GM23338 (cell line): Measurements from ENCODE around the gene RIN3. TPM values are rescaled to one million over a fixed set of nuclear protein-coding genes. Genes with fewer than 3 reads are reported as not detected.
A peak's percentile ranks its signal among the peaks of the same experiment; 100 is the strongest.

Experiments
- ATAC-seq: fragments of 200-7000 bp; cut with Tn5 transposase; 3 replicates; pipeline ENCODE4 v1.9.1; 2020
- DNase-seq: peaks from one replicate; pipeline ENCODE4 v3.0.0-alpha.2; 2015; ENCODE audit warnings: low spot score
- H2AFZ ChIP-seq: fragments of 200-600 bp; sonication (generic); 2 replicates; pipeline ENCODE4 v1.8.0; 2016; ENCODE audit warnings: antibody characterized with exemption, mild to moderate bottlenecking, moderate library complexity
- H3F3A ChIP-seq: fragments of 200-600 bp; sonication (generic); replicated peaks from 2 replicates; pipeline ENCODE4 v1.8.0; 2017; ENCODE audit warnings: antibody characterized with exemption, mixed run types, low read depth
- H3K27ac ChIP-seq: fragments of 200-600 bp; sonication (generic); 2 replicates; pipeline ENCODE4 v1.6.1; 2016; ENCODE audit warnings: low read depth
- H3K27me3 ChIP-seq: fragments of 200-600 bp; sonication (generic); 2 replicates; pipeline ENCODE4 v1.8.0; 2016; ENCODE audit warnings: mild to moderate bottlenecking, mixed run types, moderate library complexity; ENCODE audit not compliant: insufficient read depth
- H3K36me3 ChIP-seq: fragments of 200-600 bp; sonication (generic); 2 replicates; pipeline ENCODE4 v1.8.0; 2016; ENCODE audit warnings: mild to moderate bottlenecking; ENCODE audit not compliant: insufficient read depth
- H3K4me1 ChIP-seq: fragments of 200-600 bp; sonication (generic); 2 replicates; pipeline ENCODE4 v1.8.0; 2016; ENCODE audit warnings: mild to moderate bottlenecking, moderate library complexity; ENCODE audit not compliant: insufficient read depth
- H3K4me2 ChIP-seq: fragments of 200-600 bp; sonication (generic); 2 replicates; pipeline ENCODE4 v1.7.1; 2017; ENCODE audit warnings: mixed run types
- H3K4me3 ChIP-seq: fragments of 200-600 bp; sonication (generic); 2 replicates; pipeline ENCODE4 v1.6.1; 2016; ENCODE audit warnings: mixed run types
- H3K79me2 ChIP-seq: fragments of 200-600 bp; sonication (generic); replicated peaks from 2 replicates; pipeline ENCODE4 v1.8.0; 2017; ENCODE audit warnings: mild to moderate bottlenecking; ENCODE audit not compliant: insufficient read depth
- H3K9me2 ChIP-seq: fragments of 200-600 bp; sonication (generic); 2 replicates; pipeline ENCODE4 v1.8.0; 2017; ENCODE audit not compliant: insufficient read depth
- H4K20me1 ChIP-seq: fragments of 200-600 bp; sonication (generic); replicated peaks from 2 replicates; pipeline ENCODE4 v1.8.0; 2017; ENCODE audit warnings: mild to moderate bottlenecking; ENCODE audit not compliant: insufficient read depth
- H3K27ac Mint-ChIP-seq: 2 replicates; pipeline ENCODE4 v1.8.0; 2020; ENCODE audit warnings: inconsistent platforms, mild to moderate bottlenecking, moderate library complexity, mixed read lengths
- H3K27me3 Mint-ChIP-seq: 3 replicates; pipeline ENCODE4 v1.8.0; 2022; ENCODE audit warnings: low read depth, mild to moderate bottlenecking, moderate library complexity, mixed read lengths, inconsistent platforms; ENCODE audit not compliant: insufficient read depth, poor library complexity
- H3K36me3 Mint-ChIP-seq: 3 replicates; pipeline ENCODE4 v1.8.0; 2021; ENCODE audit warnings: low read depth, mild to moderate bottlenecking, inconsistent platforms, moderate library complexity, mixed read lengths
- H3K4me1 Mint-ChIP-seq: 3 replicates; pipeline ENCODE4 v1.8.0; 2020; ENCODE audit warnings: mild to moderate bottlenecking, inconsistent platforms, mixed read lengths
- H3K4me3 Mint-ChIP-seq: 3 replicates; pipeline ENCODE4 v1.8.0; 2021; ENCODE audit warnings: moderate library complexity, mild to moderate bottlenecking, inconsistent platforms, mixed read lengths
- H3K9me3 Mint-ChIP-seq: 3 replicates; pipeline ENCODE4 v1.8.0; 2020; ENCODE audit warnings: moderate library complexity, mild to moderate bottlenecking, inconsistent platforms, mixed read lengths
- CTCF ChIP-seq, 2 experiments: fragments of 200-600 bp in 1 of 2; sonication (generic) in 1 of 2; conservative IDR thresholded peaks; 2 replicates each; pipeline versions ENCODE4 v1.5.1 to v1.6.1; 2016 to 2017; ENCODE audit warnings: antibody characterized with exemption in 2 of 2, low read depth in 2 of 2, mild to moderate bottlenecking in 2 of 2, moderate library complexity in 1 of 2
- EZH2 ChIP-seq: fragments of 200-600 bp; sonication (generic); IDR thresholded peaks from one replicate; pipeline ENCODE4 v1.8.0; 2017; ENCODE audit warnings: antibody characterized with exemption, mild to moderate bottlenecking, low read depth; ENCODE audit not compliant: unreplicated experiment
- POLR2AphosphoS5 ChIP-seq: IDR thresholded peaks from 2 replicates; pipeline ENCODE4 v1.6.1; 2016; ENCODE audit warnings: antibody characterized with exemption, low read depth
- REST ChIP-seq: IDR thresholded peaks from one replicate; pipeline ENCODE4 v1.6.1; 2018; ENCODE audit warnings: antibody characterized with exemption; ENCODE audit not compliant: unreplicated experiment
- ZNF331 ChIP-seq: fragments of 250-450 bp; sonication (Bioruptor Pico); IDR thresholded peaks from 2 replicates; pipeline ENCODE4 v1.5.0; 2020; ENCODE audit warnings: low read depth, mild to moderate bottlenecking, moderate library complexity
- ZNF462 ChIP-seq: fragments of 250-450 bp; sonication (Bioruptor Pico); IDR thresholded peaks from 2 replicates; pipeline ENCODE4 v1.5.0; 2020; ENCODE audit warnings: mild to moderate bottlenecking, moderate library complexity
- polyA plus RNA-seq: library from polyadenylated mRNA; unstranded; fragments of >200 nt; fragmentation: Nextera tagmentation; extraction: Ambion mirVana; gene quantifications from 2 replicates; pipeline ENCODE4 v1.2.1, GENCODE V29; 2016
- total RNA-seq: library from RNA; depleted of rRNA; stranded (reverse); fragments of >200 nt; shearing (Covaris generic); gene quantifications from 2 replicates; pipeline ENCODE4 v1.2.3, GENCODE V29; 2014

RIN3 gene
- total and polyA plus RNA-seq, 2 experiments from 2014 or later: 0.97 to 1.5 TPM

GRCh38 chr14:92552066-92552465 is 38.5 kb downstream of the RIN3 start:
- Histone ChIP-seq H4K20me1 (no peaks in the 10 kb centered on the region), H3K4me2 (no peak overlapping the region), H3K9me2 (no peaks in the 10 kb centered on the region), H3K36me3 (no peaks in the 10 kb centered on the region), H3K79me2 (no peaks in the 10 kb centered on the region), H3K4me1 (no peaks in the 10 kb centered on the region), H3K4me3 (no peak overlapping the region), H3K27me3 (no peaks in the 10 kb centered on the region), H3K27ac (no peak overlapping the region), H3F3A (no peaks in the 10 kb centered on the region), H2AFZ (no peak overlapping the region)
- Mint-ChIP-seq H3K27me3 (peaks cover 8% of the 10 kb centered on the region), H3K9me3 (no peaks in the 10 kb centered on the region), H3K27ac (no peak overlapping the region), H3K4me3 (no peak overlapping the region), H3K4me1 (peaks cover 10% of the 10 kb centered on the region), H3K36me3 (no peaks in the 10 kb centered on the region)
- TF ChIP-seq POLR2AphosphoS5: no peak
- TF ChIP-seq REST: no peak
- TF ChIP-seq EZH2: no peak
- no peak for TF ChIP-seq ZNF331
- no peak for DNase-seq
- ATAC-seq: no peak

GRCh38 chr14:92553438-92553837 is 39.9 kb downstream of the RIN3 start:
- TF ChIP-seq ZNF462 (CRISPR knock-in tag) (no peak), REST (no peak), POLR2AphosphoS5 (no peak), CTCF (conservative IDR thresholded peaks at IDR 0.05; ENCODE audit: low read depth in 2 of 2) (peak; percentile 37 to 53)
- Histone ChIP-seq H3K27me3 (no peaks in the 10 kb centered on the region), H3K27ac (no peak overlapping the region), H3F3A (no peaks in the 10 kb centered on the region), H4K20me1 (no peaks in the 10 kb centered on the region), H3K4me3 (no peak overlapping the region), H3K79me2 (no peaks in the 10 kb centered on the region), H2AFZ (no peak overlapping the region), H3K9me2 (no peaks in the 10 kb centered on the region), H3K4me1 (no peaks in the 10 kb centered on the region), H3K36me3 (no peaks in the 10 kb centered on the region), H3K4me2 (no peak overlapping the region)
- Mint-ChIP-seq H3K4me1 (peaks cover 10% of the 10 kb centered on the region), H3K27ac (no peak overlapping the region), H3K9me3 (no peaks in the 10 kb centered on the region), H3K4me3 (no peak overlapping the region), H3K36me3 (no peaks in the 10 kb centered on the region), H3K27me3 (peaks cover 8% of the 10 kb centered on the region)
- ATAC-seq (peak; percentile 82), DNase-seq (peak; percentile 52)
